ENCODE results near the gene FLVCR2. TPM values are rescaled to one million over a fixed set of nuclear protein-coding genes. Genes with fewer than 3 reads are reported as not detected.

Gene FLVCR2
- total and polyA plus RNA-seq, 2 experiments from 2014 or later, result 0.33 TPM; not detected in 1

GRCh38 chr14:75658957-75659356 is 80.5 kb downstream of the FLVCR2 start:
- no peak overlapping the region for H3K9ac ChIP-seq
- WGBS, 2 experiments (ENCODE audit: low coverage in 1 of 2, low lambda C conversion rate in 2 of 2, missing lambda C conversion rate in 2 of 2), result 91 to 100% methylated on average over 2 of the region's 2 CpGs
- H3K79me2 ChIP-seq (ENCODE audit: insufficient read depth), result peaks cover 24% of the 10 kb centered on the region
- in situ Hi-C loops (cut with MboI), result no loop called here
- no peaks in the 10 kb centered on the region for H3K9me2 ChIP-seq (ENCODE audit: insufficient read depth)
- DNase-seq, result no peak
- no peaks in the 10 kb centered on the region for H3K9me3 ChIP-seq (ENCODE audit: low read depth)
- H3F3A ChIP-seq (ENCODE audit: insufficient read depth), result no peaks in the 10 kb centered on the region
- no peak overlapping the region for H3K4me2 ChIP-seq (ENCODE audit: unreplicated experiment)
- H3K27me3 ChIP-seq (replicated peaks; ENCODE audit: insufficient read depth), result no peaks in the 10 kb centered on the region
- H4K20me1 ChIP-seq (ENCODE audit: insufficient read depth), result no peaks in the 10 kb centered on the region
- no peak overlapping the region for H3K27ac ChIP-seq
- no peaks in the 10 kb centered on the region for H3K36me3 ChIP-seq (ENCODE audit: low read depth)
- no peak overlapping the region for H2AFZ ChIP-seq
- H3K4me1 ChIP-seq (ENCODE audit: insufficient read depth), result peaks cover 7% of the 10 kb centered on the region; the same call in 1 of the 2 replicates
- H3K4me3 ChIP-seq, result no peak overlapping the region
- no peak for TF ChIP-seq EZH2phosphoT487 (IDR thresholded peaks at IDR 0.05; ENCODE audit: insufficient read depth, low read depth)
- TF ChIP-seq EZH2 (IDR thresholded peaks at IDR 0.05; ENCODE audit: insufficient read depth, poor library complexity, severe bottlenecking), result no peak

- H3K36me3 ChIP-seq (ENCODE audit: low read depth), result no peaks in the 10 kb centered on the region
- peaks cover 30% of the 10 kb centered on the region for H3K79me2 ChIP-seq (ENCODE audit: insufficient read depth)
- DNase-seq, result peak; percentile 5
- TF ChIP-seq EZH2phosphoT487 (IDR thresholded peaks at IDR 0.05; ENCODE audit: insufficient read depth, low read depth) (no peak), EZH2 (IDR thresholded peaks at IDR 0.05; ENCODE audit: insufficient read depth, poor library complexity, severe bottlenecking) (no peak)
- peak overlapping the region; percentile 77 for H3K4me2 ChIP-seq (ENCODE audit: unreplicated experiment)
- no peaks in the 10 kb centered on the region for H4K20me1 ChIP-seq (ENCODE audit: insufficient read depth)
- H3K4me1 ChIP-seq (ENCODE audit: insufficient read depth), result peaks cover 7% of the 10 kb centered on the region; the same call in 1 of the 2 replicates
- H3F3A ChIP-seq (ENCODE audit: insufficient read depth), result no peaks in the 10 kb centered on the region
- H3K27me3 ChIP-seq (replicated peaks; ENCODE audit: insufficient read depth), result no peaks in the 10 kb centered on the region
- H3K9me2 ChIP-seq (ENCODE audit: insufficient read depth), result no peaks in the 10 kb centered on the region
- H3K9me3 ChIP-seq (ENCODE audit: low read depth), result no peaks in the 10 kb centered on the region
- H3K4me3 ChIP-seq, result peak overlapping the region; percentile 96
- H3K9ac ChIP-seq, result peak overlapping the region; percentile 89
- in situ Hi-C loops (cut with MboI), result no loop called here
- H3K27ac ChIP-seq, result no peak overlapping the region
- WGBS, 2 experiments (ENCODE audit: low coverage in 1 of 2, low lambda C conversion rate in 2 of 2, missing lambda C conversion rate in 2 of 2), result 22 to 30% methylated on average over 4 of the region's 4 CpGs
- H2AFZ ChIP-seq, result peak overlapping the region; percentile 98
These were observed 81.8 kb downstream of the FLVCR2 start for GRCh38 chr14:75660238-75660629.

GRCh38 chr14:75660630-75661498 is 82.4 kb downstream of the FLVCR2 start, which contains the start of the genes ERG28 and TTLL5:
ERG28 (minus strand) TSS chr14:75660876; CDS start chr14:75657502, 3,374 bp downstream.
TTLL5 (plus strand) TSS chr14:75661246; CDS start chr14:75663150, 1,904 bp downstream.
- 0% methylated on average over 58 to 60 of the region's 60 CpGs for WGBS, 2 experiments (ENCODE audit: low coverage in 1 of 2, low lambda C conversion rate in 2 of 2, missing lambda C conversion rate in 2 of 2)

GRCh38 chr14:75661499-75661814 is 83.0 kb downstream of the FLVCR2 start:
- Histone ChIP-seq H3K4me2 (ENCODE audit: unreplicated experiment) (peak overlapping the region; percentile 89), H3K4me3 (peak overlapping the region; percentile 96), H3K4me1 (ENCODE audit: insufficient read depth) (peaks cover 7% of the 10 kb centered on the region; the same call in 1 of the 2 replicates), H3K36me3 (ENCODE audit: low read depth) (peaks cover 2% of the 10 kb centered on the region; the same call in 1 of the 2 replicates), H2AFZ (peak overlapping the region; percentile 98), H3K9me3 (ENCODE audit: low read depth) (no peaks in the 10 kb centered on the region), H4K20me1 (ENCODE audit: insufficient read depth) (no peaks in the 10 kb centered on the region), H3K27me3 (replicated peaks; ENCODE audit: insufficient read depth) (no peaks in the 10 kb centered on the region), H3K79me2 (ENCODE audit: insufficient read depth) (peaks cover 33% of the 10 kb centered on the region), H3K9ac (peak overlapping the region; percentile 89), H3F3A (ENCODE audit: insufficient read depth) (no peaks in the 10 kb centered on the region), H3K9me2 (ENCODE audit: insufficient read depth) (no peaks in the 10 kb centered on the region), H3K27ac (peak overlapping the region; percentile 75)
- no peak for DNase-seq
- in situ Hi-C loops (cut with MboI), result no loop called here
- no peak for TF ChIP-seq EZH2phosphoT487 (IDR thresholded peaks at IDR 0.05; ENCODE audit: insufficient read depth, low read depth)
- WGBS, 2 experiments (ENCODE audit: low coverage in 1 of 2, low lambda C conversion rate in 2 of 2, missing lambda C conversion rate in 2 of 2), result 0 to 2% methylated on average over 15 to 18 of the region's 18 CpGs

More at GRCh38 chr14:75660630-75661498, 82.4 kb downstream of the FLVCR2 start, which contains the start of the genes ERG28 and TTLL5:
- Histone ChIP-seq H3K4me3 (peak within 1 kb of the TSS; percentile 96), H3K4me1 (ENCODE audit: insufficient read depth) (peaks cover 7% of the 10 kb centered on the region; the same call in 1 of the 2 replicates), H3K9me2 (ENCODE audit: insufficient read depth) (no peaks in the 10 kb centered on the region), H3K4me2 (ENCODE audit: unreplicated experiment) (peak within 1 kb of the TSS; percentile 89), H3K36me3 (ENCODE audit: low read depth) (no peaks in the 10 kb centered on the region; the same call in 1 of the 2 replicates), H3K79me2 (ENCODE audit: insufficient read depth) (peaks cover 33% of the 10 kb centered on the region), H3F3A (ENCODE audit: insufficient read depth) (no peaks in the 10 kb centered on the region), H2AFZ (peak within 1 kb of the TSS; percentile 98), H4K20me1 (ENCODE audit: insufficient read depth) (no peaks in the 10 kb centered on the region), H3K27ac (peak within 1 kb of the TSS; percentile 75), H3K9me3 (ENCODE audit: low read depth) (no peaks in the 10 kb centered on the region), H3K27me3 (replicated peaks; ENCODE audit: insufficient read depth) (no peaks in the 10 kb centered on the region), H3K9ac (peak within 1 kb of the TSS; percentile 89)
- TF ChIP-seq EZH2 (IDR thresholded peaks at IDR 0.05; ENCODE audit: insufficient read depth, poor library complexity, severe bottlenecking) (no peak), EZH2phosphoT487 (IDR thresholded peaks at IDR 0.05; ENCODE audit: insufficient read depth, low read depth) (no peak)
- in situ Hi-C loops (cut with MboI), result no loop called here
- DNase-seq, result peak; percentile 99

Data from GM23248 (cell line).